Progenitor cell of endocrine pancreas (in vitro differentiated cells): ENCODE data around the gene CPLX1. TPM values are rescaled to one million over a fixed set of nuclear protein-coding genes. Genes with fewer than 3 reads are reported as not detected.
"Not testable (repeated sequence)": the region's sequence is repeated elsewhere in the genome, so short reads cannot be mapped to it uniquely, and the experiment has no call there.

Experiments used
- DNase-seq: peaks from one replicate; pipeline ENCODE4 v3.0.0; 2021; ENCODE audit warnings: low spot score; ENCODE audit not compliant: unreplicated experiment
- H3K27ac Mint-ChIP-seq: 2 replicates; pipeline ENCODE4 v1.8.0; 2021; ENCODE audit warnings: mild to moderate bottlenecking, moderate library complexity, mixed read lengths
- H3K27me3 Mint-ChIP-seq: 2 replicates; pipeline ENCODE4 v1.8.0; 2021; ENCODE audit warnings: mixed read lengths
- H3K36me3 Mint-ChIP-seq: 2 replicates; pipeline ENCODE4 v1.8.0; 2022; ENCODE audit warnings: mixed read lengths; ENCODE audit not compliant: insufficient read depth
- H3K4me1 Mint-ChIP-seq: 2 replicates; pipeline ENCODE4 v1.8.0; 2021; ENCODE audit warnings: low read depth, mixed read lengths
- H3K4me3 Mint-ChIP-seq: 2 replicates; pipeline ENCODE4 v1.8.0; 2021; ENCODE audit warnings: low read depth, mild to moderate bottlenecking, moderate library complexity, mixed read lengths
- H3K9me3 Mint-ChIP-seq: 2 replicates; pipeline ENCODE4 v1.8.0; 2021; ENCODE audit warnings: low read depth, mixed read lengths
- CTCF ChIP-seq: fragments of 200-600 bp; sonication (generic); IDR thresholded peaks from one replicate; pipeline ENCODE4 v1.5.0; 2021; ENCODE audit warnings: antibody characterized with exemption, mild to moderate bottlenecking; ENCODE audit not compliant: unreplicated experiment
- total RNA-seq: library from RNA; stranded (reverse); gene quantifications from 2 replicates; pipeline ENCODE4 v1.2.1, GENCODE V29; 2021

CPLX1 gene
- total RNA-seq, 1 donor from 2014 or later: 1.4 TPM

- H3K27me3 Mint-ChIP-seq: no peaks in the 10 kb centered on the region
- H3K27ac Mint-ChIP-seq: peak overlapping the region; percentile 12
- TF ChIP-seq CTCF: no peak
- peaks cover 3% of the 10 kb centered on the region for H3K9me3 Mint-ChIP-seq
- peaks cover 27% of the 10 kb centered on the region for H3K4me1 Mint-ChIP-seq
- DNase-seq: no peak
- no peak overlapping the region for H3K4me3 Mint-ChIP-seq
- H3K36me3 Mint-ChIP-seq: peaks cover 38% of the 10 kb centered on the region
Measured at GRCh38 chr4:777520-778262, 48.2 kb downstream of the CPLX1 start.

GRCh38 chr4:776743-777441, 49.0 kb downstream of the CPLX1 start:
- TF ChIP-seq CTCF: no peak
- Mint-ChIP-seq H3K27ac (peak overlapping the region; percentile 12), H3K36me3 (peaks cover 38% of the 10 kb centered on the region), H3K27me3 (no peaks in the 10 kb centered on the region), H3K9me3 (peaks cover 3% of the 10 kb centered on the region), H3K4me1 (peaks cover 22% of the 10 kb centered on the region), H3K4me3 (no peak overlapping the region)
- DNase-seq: no peak

DNA sequence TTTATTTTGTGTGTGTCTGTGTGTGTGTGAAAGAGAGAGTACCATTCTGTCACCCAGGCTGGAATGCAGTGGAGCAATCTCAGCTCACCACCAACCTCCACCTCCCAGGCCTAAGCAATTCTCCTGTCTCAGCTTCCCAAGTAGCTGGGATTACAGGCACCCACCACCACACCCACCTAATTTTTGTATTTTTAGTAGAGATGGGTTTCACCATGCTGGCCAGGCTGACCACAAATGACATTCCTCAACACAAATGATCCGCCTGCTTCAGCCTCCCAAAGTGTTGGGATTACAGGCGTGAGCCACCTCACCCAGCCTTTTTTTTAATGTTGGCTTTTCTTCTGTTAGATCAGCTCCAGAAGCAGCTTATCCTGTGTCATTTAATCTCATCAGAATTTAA, 50.4 kb downstream of the CPLX1 start:
- H3K27me3 Mint-ChIP-seq, H3K9me3 Mint-ChIP-seq, DNase-seq, H3K4me3 Mint-ChIP-seq: not testable (repeated sequence)
- Mint-ChIP-seq H3K36me3 (peaks cover 39% of the 10 kb centered on the region), H3K27ac (peak overlapping the region; percentile 87), H3K4me1 (peaks cover 20% of the 10 kb centered on the region)

- Mint-ChIP-seq H3K27ac (peak overlapping the region; percentile 22), H3K36me3 (peaks cover 43% of the 10 kb centered on the region), H3K4me1 (peaks cover 11% of the 10 kb centered on the region)
- not testable (repeated sequence) for H3K4me3 Mint-ChIP-seq, H3K9me3 Mint-ChIP-seq, H3K27me3 Mint-ChIP-seq, DNase-seq
Measured at GRCh38 chr4:774419-775092, 51.4 kb downstream of the CPLX1 start.

- peaks cover 8% of the 10 kb centered on the region for H3K4me1 Mint-ChIP-seq
- DNase-seq: no peak
- no peak for TF ChIP-seq CTCF
- H3K9me3 Mint-ChIP-seq: peaks cover 3% of the 10 kb centered on the region
- H3K4me3 Mint-ChIP-seq: no peak overlapping the region
- H3K27me3 Mint-ChIP-seq: no peaks in the 10 kb centered on the region
- peaks cover 42% of the 10 kb centered on the region for H3K36me3 Mint-ChIP-seq
- H3K27ac Mint-ChIP-seq: no peak overlapping the region
Measured at GRCh38 chr4:773214-773613, 52.7 kb downstream of the CPLX1 start.

- Mint-ChIP-seq H3K4me1 (peaks cover 4% of the 10 kb centered on the region), H3K9me3 (peaks cover 3% of the 10 kb centered on the region), H3K27ac (peak overlapping the region; percentile 64), H3K27me3 (no peaks in the 10 kb centered on the region), H3K4me3 (no peak overlapping the region), H3K36me3 (peaks cover 38% of the 10 kb centered on the region)
- DNase-seq: no peak
- TF ChIP-seq CTCF: no peak
Measured at GRCh38 chr4:772776-773175, 53.2 kb downstream of the CPLX1 start.
